Esophagus muscularis mucosa (tissue), 4 donors: ENCODE results near the gene CPD. TPM values are rescaled to one million over a fixed set of nuclear protein-coding genes. Genes with fewer than 3 reads are reported as not detected.

ENCODE experiments used
- DNase-seq: peaks from one replicate; pipeline ENCODE4 v3.0.0-alpha.2; 2017; ENCODE audit errors: extremely low spot score
- H3K27ac ChIP-seq, 4 donors: fragments of 200-600 bp; sonication (generic); replicated peaks in 1 of 4; 1 replicate in 3 of 4; 2 replicates in 1 of 4; pipeline ENCODE4 v1.5.1; 2016 to 2019; ENCODE audit warnings: mild to moderate bottlenecking in 1 of 4
- H3K27me3 ChIP-seq, 4 donors: fragments of 200-600 bp; sonication (generic); one replicate each; pipeline versions ENCODE4 v1.5.1 to v1.6.0; 2016 to 2019
- H3K36me3 ChIP-seq, 4 donors: fragments of 200-600 bp; sonication (generic); one replicate each; pipeline ENCODE4 v1.5.1; 2016 to 2019
- H3K4me1 ChIP-seq, 4 donors: fragments of 200-600 bp; sonication (generic); one replicate each; pipeline ENCODE4 v1.5.1; 2016 to 2019
- H3K4me3 ChIP-seq, 4 donors: fragments of 200-600 bp; sonication (generic); 1 replicate in 2 of 4; 2 replicates in 2 of 4; pipeline ENCODE4 v1.5.1; 2016 to 2019; ENCODE audit warnings: mild to moderate bottlenecking in 4 of 4, moderate library complexity in 1 of 4
- H3K9me3 ChIP-seq, 4 donors: fragments of 200-600 bp; sonication (generic); 1 replicate in 3 of 4; 2 replicates in 1 of 4; pipeline ENCODE4 v1.5.1; 2016 to 2019
- CTCF ChIP-seq, 3 experiments: fragments of 200-600 bp in 2 of 3; fragments of 450-650 bp in 1 of 3; sonication (generic) in 2 of 3; IDR thresholded peaks; one replicate each; pipeline ENCODE4 v1.5.1; 2017 to 2019; ENCODE audit warnings: antibody characterized with exemption in 3 of 3, mild to moderate bottlenecking in 2 of 3, moderate library complexity in 1 of 3
- EP300 ChIP-seq: sonication (generic); formaldehyde crosslinking; IDR thresholded peaks from one replicate; pipeline ENCODE4 v1.6.1; 2017; ENCODE audit warnings: antibody characterized with exemption
- POLR2A ChIP-seq: fragments of 450-650 bp; IDR thresholded peaks from one replicate; pipeline ENCODE4 v1.6.1; 2017; ENCODE audit warnings: antibody characterized with exemption, moderate library complexity, mild to moderate bottlenecking, low read depth
- POLR2AphosphoS5 ChIP-seq, 2 donors: sonication (generic); formaldehyde crosslinking; IDR thresholded peaks; one replicate each; pipeline ENCODE4 v1.6.1; 2017; ENCODE audit warnings: antibody characterized with exemption in 2 of 2
- WGBS: methylation state at CpG from one replicate; pipeline ENCODE4 v1.1.5; 2018; 5-methylcytosine and 5-hydroxymethylcytosine counted together
- intact Hi-C: fragments of 100-400 bp; cut with DNase I; formaldehyde crosslinking; loops from one replicate; pipeline ENCODE4 v1.15.1; 2023
- total RNA-seq, 4 donors: library from RNA; depleted of rRNA; stranded (reverse); fragments of >200 nt; gene quantifications; one replicate each; pipeline versions ENCODE4 v1.1.0 to v1.2.1, GENCODE V29; 2016

CPD gene
- total RNA-seq: 100 to 1,000 TPM in 2 of 4 donors, 10 to 100 TPM in 2; 67.0 to 141 (median 95.1) TPM

DNA sequence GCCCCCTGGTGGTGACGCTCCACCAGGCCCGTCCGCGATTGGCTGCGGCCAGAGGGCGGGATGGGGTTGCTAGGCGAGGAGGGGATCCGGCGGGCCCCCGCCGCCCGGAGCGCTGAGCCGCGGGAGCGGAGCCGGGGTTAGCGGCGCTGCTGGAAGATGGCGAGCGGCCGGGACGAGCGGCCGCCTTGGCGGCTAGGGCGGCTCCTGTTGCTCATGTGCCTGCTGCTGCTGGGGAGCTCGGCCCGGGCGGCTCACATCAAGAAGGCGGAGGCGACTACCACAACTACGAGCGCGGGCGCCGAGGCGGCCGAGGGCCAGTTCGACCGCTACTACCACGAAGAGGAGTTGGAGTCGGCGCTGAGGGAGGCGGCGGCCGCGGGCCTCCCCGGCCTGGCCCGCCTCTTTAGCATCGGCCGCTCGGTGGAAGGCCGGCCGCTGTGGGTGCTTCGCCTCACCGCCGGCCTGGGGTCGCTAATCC is at the start of gene CPD:
Gene CPD (plus strand): TSS at position 103 of the 478 bp plus-strand sequence. CDS start 54 bp downstream, at position 157.
- Histone ChIP-seq H3K9me3 (no peaks in the 10 kb centered on the region), H3K36me3 (no peaks in the 10 kb centered on the region), H3K27me3 (no peaks in the 10 kb centered on the region), H3K4me1 (peaks cover 8 to 62% (median 53%) of the 10 kb centered on the region in 4 donors), H3K27ac (peak within 1 kb of the TSS; percentile 96 to 98 (median 97)), H3K4me3 (peak within 1 kb of the TSS; percentile 82 to 98 (median 93))
- intact Hi-C loops: loop anchor here (10.0 kb wide), 1 partner anchor 84 kb away; the partner anchor contains the start of gene BLMH
- TF ChIP-seq POLR2A (peak; percentile 92), CTCF (IDR thresholded peaks at IDR 0.05) (no peak), EP300 (no peak), POLR2AphosphoS5 (IDR thresholded peaks at IDR 0.05) (peak; percentile 97)
- 2% methylated on average over 44 of the region's 59 CpGs for WGBS
- DNase-seq: peak; percentile 99

GRCh38 chr17:30332057-30332542 is 46.6 kb upstream of the CPD start:
- Histone ChIP-seq H3K4me1 (no peaks in the 10 kb centered on the region), H3K36me3 (no peaks in the 10 kb centered on the region), H3K27me3 (no peaks in the 10 kb centered on the region), H3K27ac (no peak overlapping the region), H3K4me3 (no peak overlapping the region), H3K9me3 (no peaks in the 10 kb centered on the region)
- DNase-seq: no peak
- TF ChIP-seq POLR2A (no peak), CTCF (IDR thresholded peaks at IDR 0.05) (no peak), POLR2AphosphoS5 (IDR thresholded peaks at IDR 0.05) (no peak), EP300 (no peak)
- intact Hi-C loops: loop anchor here (10.0 kb wide), 1 partner anchor 207 kb away; no protein-coding TSS in a partner anchor
- WGBS: 49% methylated on average over 4 of the region's 4 CpGs

- intact Hi-C loops: loop anchor here (10.0 kb wide), 1 partner anchor 209 kb away; no protein-coding TSS in a partner anchor
- H3K27me3 ChIP-seq: no peaks in the 10 kb centered on the region
- no peaks in the 10 kb centered on the region for H3K9me3 ChIP-seq
- no peaks in the 10 kb centered on the region for H3K4me1 ChIP-seq
- H3K36me3 ChIP-seq: no peaks in the 10 kb centered on the region
- WGBS: 92% methylated on average over 9 of the region's 9 CpGs
- H3K27ac ChIP-seq: no peak within 1 kb of the TSS
- no peak for DNase-seq
- no peak for TF ChIP-seq EP300
- no peak for TF ChIP-seq CTCF (IDR thresholded peaks at IDR 0.05)
- no peak for TF ChIP-seq POLR2A
- no peak for TF ChIP-seq POLR2AphosphoS5 (IDR thresholded peaks at IDR 0.05)
- H3K4me3 ChIP-seq: no peak within 1 kb of the TSS
Measured at GRCh38 chr17:30333503-30334360, 45.0 kb upstream of the CPD start, which contains the start of gene TMIGD1. Gene TMIGD1, minus strand, starts transcription at chr17:30334057. Its CDS starts 1,924 bp downstream, at chr17:30332133.

DNA sequence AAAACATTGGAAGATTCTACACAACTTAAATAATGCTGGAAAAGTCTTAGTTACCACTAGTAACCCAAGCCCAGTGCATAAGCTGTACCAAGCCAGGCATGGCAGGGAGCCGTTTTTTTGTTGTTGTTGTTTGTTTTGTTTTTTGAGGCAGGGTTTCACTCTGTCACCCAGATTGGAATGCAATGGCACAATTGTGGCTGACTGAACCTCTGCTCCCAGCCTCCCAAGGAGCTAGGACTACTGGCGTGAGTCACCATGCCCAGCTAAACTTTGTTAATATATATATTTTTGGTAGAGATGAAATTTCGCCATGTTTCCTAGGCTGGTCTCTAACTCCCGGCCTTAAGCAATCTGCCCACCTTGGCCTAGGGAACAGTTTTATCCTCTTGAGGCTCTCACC is 44.3 kb upstream of the CPD start:
- H3K36me3 ChIP-seq: no peaks in the 10 kb centered on the region
- H3K27ac ChIP-seq: no peak overlapping the region
- H3K9me3 ChIP-seq: no peaks in the 10 kb centered on the region
- no peaks in the 10 kb centered on the region for H3K27me3 ChIP-seq
- intact Hi-C loops: loop anchor here (10.0 kb wide), 1 partner anchor 210 kb away; no protein-coding TSS in a partner anchor
- no peaks in the 10 kb centered on the region for H3K4me1 ChIP-seq
- no peak for TF ChIP-seq CTCF (IDR thresholded peaks at IDR 0.05)
- no peak for TF ChIP-seq POLR2A
- no peak for TF ChIP-seq EP300
- TF ChIP-seq POLR2AphosphoS5 (IDR thresholded peaks at IDR 0.05): no peak
- WGBS: 92% methylated on average over 4 of the region's 4 CpGs
- no peak overlapping the region for H3K4me3 ChIP-seq
- DNase-seq: peak; percentile 83
